ENCODE measurements around the gene TMEM181.

GRCh38 chr6:158538741-158539140, 21.1 kb upstream of the TMEM181 start:
- TF ChIP-seq CTCF (IDR thresholded peaks at IDR 0.05) (no peak), POLR2A (IDR thresholded peaks at IDR 0.05) (no peak)
